Osteoblast (primary cell): ENCODE results near the gene SMARCA2. TPM values are rescaled to one million over a fixed set of nuclear protein-coding genes. Genes with fewer than 3 reads are reported as not detected.

Experiments
- DNase-seq: peaks from one replicate; pipeline ENCODE4 v3.0.0; 2011; ENCODE audit warnings: low spot score, mixed read lengths; ENCODE audit not compliant: insufficient read length; ENCODE audit errors: missing footprints
- H2AFZ ChIP-seq: 2 replicates; pipeline ENCODE4 v1.6.0; 2011; ENCODE audit warnings: mild to moderate bottlenecking, low read length
- H3K27ac ChIP-seq: 2 replicates; pipeline ENCODE4 v1.5.1; 2011; ENCODE audit warnings: mild to moderate bottlenecking, low read depth, low read length, moderate library complexity
- H3K27me3 ChIP-seq: 2 replicates; pipeline ENCODE4 v1.6.0; 2012; ENCODE audit warnings: mild to moderate bottlenecking, control low read depth, inconsistent platforms, low read length, moderate library complexity; ENCODE audit not compliant: insufficient read depth
- H3K36me3 ChIP-seq: 2 replicates; pipeline ENCODE4 v1.5.1; 2011; ENCODE audit warnings: mild to moderate bottlenecking, low read length, control low read depth, moderate library complexity; ENCODE audit not compliant: insufficient read depth
- H3K4me1 ChIP-seq: 2 replicates; pipeline ENCODE4 v1.5.1; 2011; ENCODE audit warnings: mild to moderate bottlenecking, low read length, control low read depth, moderate library complexity; ENCODE audit not compliant: insufficient read depth
- H3K4me2 ChIP-seq: 2 replicates; pipeline ENCODE4 v1.6.0; 2011; ENCODE audit warnings: mild to moderate bottlenecking, low read length; ENCODE audit not compliant: insufficient read depth
- H3K4me3 ChIP-seq: fragments of 200-600 bp; sonication (generic); 3 replicates; pipeline ENCODE4 v1.5.1; 2012; ENCODE audit warnings: mild to moderate bottlenecking, low read length, inconsistent platforms; ENCODE audit not compliant: insufficient read depth
- H3K79me2 ChIP-seq: 2 replicates; pipeline ENCODE4 v1.6.0; 2012; ENCODE audit warnings: mild to moderate bottlenecking, low read length, control low read depth, inconsistent platforms; ENCODE audit not compliant: insufficient read depth
- H3K9me3 ChIP-seq: 2 replicates; pipeline ENCODE4 v1.5.1; 2011; ENCODE audit warnings: low read depth, low read length, control low read depth
- H4K20me1 ChIP-seq: 2 replicates; pipeline ENCODE4 v1.6.0; 2012; ENCODE audit warnings: mild to moderate bottlenecking, low read length, control low read depth; ENCODE audit not compliant: insufficient read depth
- small RNA-seq: library from RNA; depleted of rRNA; stranded (forward); fragments of <200 nt; gene quantifications from one replicate; pipeline ENCODE3, GENCODE V24; 2012
- total RNA-seq: library from RNA; depleted of rRNA; stranded (reverse); fragments of >200 nt; gene quantifications from 2 replicates; pipeline ENCODE4 v1.2.3, GENCODE V29; 2012
- TF ChIP-seq, protein P1 (sequence below): IDR thresholded peaks from 2 replicates; pipeline ENCODE4 v1.5.1; 2011; ENCODE audit warnings: mild to moderate bottlenecking, low read depth, low read length, moderate library complexity; ENCODE audit errors: extremely low read depth

The SMARCA2 gene
- total RNA-seq, 1 donor, result 101 TPM

DNA sequence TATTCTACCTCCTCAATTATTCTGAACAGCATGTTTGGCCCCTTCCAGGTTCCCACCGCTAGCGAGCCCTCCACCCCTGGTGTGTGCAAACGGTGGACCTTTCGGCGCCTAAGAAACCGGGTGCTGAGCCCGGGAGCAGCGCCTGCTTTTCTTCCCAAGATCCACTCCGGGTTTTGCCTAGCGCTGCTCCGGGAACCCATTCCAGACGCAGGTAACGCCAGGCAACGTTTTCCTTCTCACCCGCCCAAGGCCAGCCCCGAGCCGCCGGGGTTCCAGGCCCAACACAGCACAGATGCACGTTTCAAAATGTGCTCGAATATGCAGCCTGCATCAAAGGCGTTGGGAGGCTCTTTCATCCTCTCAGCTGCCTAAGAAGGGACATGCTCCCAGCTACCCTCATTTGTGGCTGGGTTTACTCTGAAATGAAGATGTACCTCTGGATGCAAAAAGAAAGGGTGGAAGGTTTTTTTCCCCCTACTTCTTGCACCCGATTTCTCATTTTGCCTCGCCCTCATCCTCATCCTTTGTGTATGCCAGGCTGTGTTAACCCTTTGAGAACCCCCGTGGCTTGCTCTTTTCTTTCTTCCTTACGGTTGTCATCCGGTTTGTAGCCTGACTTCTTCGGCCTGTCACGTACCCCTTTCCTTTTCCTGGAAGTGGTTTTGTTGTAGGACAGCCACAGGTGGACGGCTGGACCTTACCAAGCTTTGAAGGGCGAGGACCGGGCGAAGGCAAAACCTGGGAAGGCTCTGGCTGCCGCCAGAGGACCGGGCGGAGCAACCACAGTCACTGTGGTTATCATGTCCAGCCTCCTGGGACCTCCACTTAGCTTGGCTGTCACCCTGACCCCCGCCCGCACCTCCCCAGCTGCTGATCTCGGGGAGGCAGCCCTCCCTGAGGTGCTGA, 226.9 kb downstream of the SMARCA2 start:
- H3K4me1 ChIP-seq, result peaks cover 12% of the 10 kb centered on the region
- no peaks in the 10 kb centered on the region for H3K79me2 ChIP-seq
- H3K36me3 ChIP-seq, result no peaks in the 10 kb centered on the region
- H3K4me2 ChIP-seq, result peak overlapping the region; percentile 98
- peaks cover 12% of the 10 kb centered on the region for H3K27me3 ChIP-seq
- peak; percentile 71 for DNase-seq
- H3K4me3 ChIP-seq, result peak overlapping the region; percentile 70
- TF ChIP-seq, protein P1, sequence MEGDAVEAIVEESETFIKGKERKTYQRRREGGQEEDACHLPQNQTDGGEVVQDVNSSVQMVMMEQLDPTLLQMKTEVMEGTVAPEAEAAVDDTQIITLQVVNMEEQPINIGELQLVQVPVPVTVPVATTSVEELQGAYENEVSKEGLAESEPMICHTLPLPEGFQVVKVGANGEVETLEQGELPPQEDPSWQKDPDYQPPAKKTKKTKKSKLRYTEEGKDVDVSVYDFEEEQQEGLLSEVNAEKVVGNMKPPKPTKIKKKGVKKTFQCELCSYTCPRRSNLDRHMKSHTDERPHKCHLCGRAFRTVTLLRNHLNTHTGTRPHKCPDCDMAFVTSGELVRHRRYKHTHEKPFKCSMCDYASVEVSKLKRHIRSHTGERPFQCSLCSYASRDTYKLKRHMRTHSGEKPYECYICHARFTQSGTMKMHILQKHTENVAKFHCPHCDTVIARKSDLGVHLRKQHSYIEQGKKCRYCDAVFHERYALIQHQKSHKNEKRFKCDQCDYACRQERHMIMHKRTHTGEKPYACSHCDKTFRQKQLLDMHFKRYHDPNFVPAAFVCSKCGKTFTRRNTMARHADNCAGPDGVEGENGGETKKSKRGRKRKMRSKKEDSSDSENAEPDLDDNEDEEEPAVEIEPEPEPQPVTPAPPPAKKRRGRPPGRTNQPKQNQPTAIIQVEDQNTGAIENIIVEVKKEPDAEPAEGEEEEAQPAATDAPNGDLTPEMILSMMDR, result no peak
- peak overlapping the region; percentile 26 for H3K27ac ChIP-seq
- H4K20me1 ChIP-seq, result no peaks in the 10 kb centered on the region
- H2AFZ ChIP-seq, result peak overlapping the region; percentile 98
- H3K9me3 ChIP-seq, result no peaks in the 10 kb centered on the region

DNA sequence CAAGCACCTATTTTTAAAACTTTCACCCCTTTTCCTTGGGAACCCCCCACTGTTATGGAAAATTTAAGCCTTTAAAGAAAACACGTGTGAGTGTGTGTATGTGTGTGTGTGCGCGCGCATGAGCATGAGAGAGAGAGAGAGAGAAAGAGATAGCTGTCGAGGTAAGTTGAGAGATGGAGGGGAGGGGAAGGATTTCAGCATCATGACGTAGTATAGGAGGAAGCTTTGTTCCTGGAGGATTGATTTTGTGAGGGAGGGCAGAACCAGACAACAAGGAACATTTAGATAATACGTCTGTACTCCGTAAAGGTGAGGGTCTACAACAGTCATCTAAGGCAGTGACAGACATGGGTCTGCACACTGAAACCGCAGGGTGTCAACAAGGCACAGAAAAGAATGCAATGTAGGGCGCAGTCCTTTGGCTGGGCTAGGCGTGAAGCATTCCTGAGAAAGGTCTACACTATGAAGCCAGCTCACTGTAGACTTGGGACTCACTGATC, 227.7 kb downstream of the SMARCA2 start:
- Histone ChIP-seq H3K36me3 (no peaks in the 10 kb centered on the region), H3K4me2 (peak overlapping the region; percentile 98), H3K4me3 (peak overlapping the region; percentile 70), H3K79me2 (no peaks in the 10 kb centered on the region), H3K27me3 (peaks cover 9% of the 10 kb centered on the region), H4K20me1 (no peaks in the 10 kb centered on the region), H2AFZ (peak overlapping the region; percentile 98), H3K27ac (no peak overlapping the region), H3K9me3 (no peaks in the 10 kb centered on the region), H3K4me1 (peaks cover 12% of the 10 kb centered on the region)
- no peak for DNase-seq
- TF ChIP-seq, protein P1, result no peak

Small RNA genes lying within 50 kb of the gene (small RNA-seq; reads per million reads assigned to genes)
- gene RN7SL592P (not detected), gene RNU2-25P (0.37 reads per million)
